Occipital lobe (tissue), 2 donors: ENCODE results near the gene ZNF14. TPM values are rescaled to one million over a fixed set of nuclear protein-coding genes. Genes with fewer than 3 reads are reported as not detected.
"Not testable (repeated sequence)": the region's sequence is repeated elsewhere in the genome, so short reads cannot be mapped to it uniquely, and the experiment has no call there.

Experiments
- DNase-seq: peaks from one replicate; lab custom pipeline; 2025; lab: John Stamatoyannopoulos, UW
- total RNA-seq: library from RNA; depleted of rRNA; stranded (reverse); fragments of >200 nt; gene quantifications from one replicate; pipeline ENCODE4 v1.2.3, GENCODE V29; 2014

The ZNF14 gene
- total RNA-seq, 1 donor from 2014 or later, result 30.3 TPM

- DNase-seq, result not testable (repeated sequence)
These were observed 43.9 kb downstream of the ZNF14 start for GRCh38 chr19:19689023-19689422.

- no peak for DNase-seq
These were observed 45.8 kb downstream of the ZNF14 start for GRCh38 chr19:19687090-19687489.

GRCh38 chr19:19686580-19686979, 46.3 kb downstream of the ZNF14 start:
- no peak for DNase-seq

- DNase-seq, result not testable (repeated sequence)
These were observed 46.8 kb downstream of the ZNF14 start for GRCh38 chr19:19686119-19686518.

GRCh38 chr19:19679176-19680073, 53.5 kb downstream of the ZNF14 start:
- no peak for DNase-seq

GRCh38 chr19:19677579-19677978, 55.3 kb downstream of the ZNF14 start:
- no peak for DNase-seq

GRCh38 chr19:19674315-19674714, 58.6 kb downstream of the ZNF14 start:
- no peak for DNase-seq

GRCh38 chr19:19672816-19673215, 60.1 kb downstream of the ZNF14 start:
- DNase-seq, result no peak

- DNase-seq, result no peak
These were observed 62.8 kb downstream of the ZNF14 start for GRCh38 chr19:19670070-19670551.

- peak; percentile 92 for DNase-seq
These were observed 64.5 kb downstream of the ZNF14 start, which contains the start of gene ZNF101 for GRCh38 chr19:19668230-19669012. Gene ZNF101 (plus strand): TSS chr19:19668839. CDS start chr19:19668964, 125 bp downstream.

GRCh38 chr19:19665420-19665948, 67.4 kb downstream of the ZNF14 start:
- DNase-seq, result not testable (repeated sequence)

GRCh38 chr19:19663256-19664120, 69.4 kb downstream of the ZNF14 start, which contains the start of gene ATP13A1:
Gene ATP13A1 (minus strand): TSS chr19:19663676. CDS start chr19:19663666, 10 bp downstream.
- peak; percentile 97 for DNase-seq

GRCh38 chr19:19662871-19663255, 70.0 kb downstream of the ZNF14 start:
- DNase-seq, result no peak

- DNase-seq, result no peak
These were observed 70.6 kb downstream of the ZNF14 start for GRCh38 chr19:19662344-19662743.

GRCh38 chr19:19661675-19662251, 71.1 kb downstream of the ZNF14 start:
- no peak for DNase-seq

- DNase-seq, result no peak
These were observed 71.7 kb downstream of the ZNF14 start for GRCh38 chr19:19661141-19661674.
